Measurements from ENCODE around the gene EREG.

- TF ChIP-seq PATZ1 (CRISPR knock-in tag; IDR thresholded peaks at IDR 0.05; ENCODE audit: borderline replicate concordance) (no peak), ISL1 (CRISPR knock-in tag; IDR thresholded peaks at IDR 0.05) (no peak), CREB5 (CRISPR knock-in tag; IDR thresholded peaks at IDR 0.05; ENCODE audit: low read depth) (no peak), BACH2 (CRISPR knock-in tag; IDR thresholded peaks at IDR 0.05; ENCODE audit: borderline replicate concordance) (no peak), OSR1 (CRISPR knock-in tag; IDR thresholded peaks at IDR 0.05) (no peak), TSHZ2 (CRISPR knock-in tag; IDR thresholded peaks at IDR 0.05) (no peak), ZFP3 (CRISPR knock-in tag; IDR thresholded peaks at IDR 0.05) (no peak), GLIS3 (CRISPR knock-in tag; IDR thresholded peaks at IDR 0.05) (no peak), TCF4 (CRISPR knock-in tag; IDR thresholded peaks at IDR 0.05; ENCODE audit: borderline replicate concordance) (no peak)
- TF ChIP-seq, protein P1, sequence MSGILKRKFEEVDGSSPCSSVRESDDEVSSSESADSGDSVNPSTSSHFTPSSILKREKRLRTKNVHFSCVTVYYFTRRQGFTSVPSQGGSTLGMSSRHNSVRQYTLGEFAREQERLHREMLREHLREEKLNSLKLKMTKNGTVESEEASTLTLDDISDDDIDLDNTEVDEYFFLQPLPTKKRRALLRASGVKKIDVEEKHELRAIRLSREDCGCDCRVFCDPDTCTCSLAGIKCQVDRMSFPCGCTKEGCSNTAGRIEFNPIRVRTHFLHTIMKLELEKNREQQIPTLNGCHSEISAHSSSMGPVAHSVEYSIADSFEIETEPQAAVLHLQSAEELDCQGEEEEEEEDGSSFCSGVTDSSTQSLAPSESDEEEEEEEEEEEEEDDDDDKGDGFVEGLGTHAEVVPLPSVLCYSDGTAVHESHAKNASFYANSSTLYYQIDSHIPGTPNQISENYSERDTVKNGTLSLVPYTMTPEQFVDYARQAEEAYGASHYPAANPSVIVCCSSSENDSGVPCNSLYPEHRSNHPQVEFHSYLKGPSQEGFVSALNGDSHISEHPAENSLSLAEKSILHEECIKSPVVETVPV (CRISPR knock-in tag; IDR thresholded peaks at IDR 0.05), result no peak
Measured at GRCh38 chr4:74369855-74370254, 4.9 kb downstream of the EREG start.

Measured in SK-N-SH treated with all-trans-retinoic acid at 6 μM for 48 hours (cell line).